HG02588 (cell line): ENCODE results near the gene LRRC61.

ENCODE experiments used
- ATAC-seq: cut with Tn5 transposase; IDR thresholded peaks from one replicate; pipeline ENCODE4 v1.9.1; 2021; ENCODE audit warnings: mild to moderate bottlenecking, moderate library complexity; ENCODE audit not compliant: unreplicated experiment

LRRC61 gene

DNA sequence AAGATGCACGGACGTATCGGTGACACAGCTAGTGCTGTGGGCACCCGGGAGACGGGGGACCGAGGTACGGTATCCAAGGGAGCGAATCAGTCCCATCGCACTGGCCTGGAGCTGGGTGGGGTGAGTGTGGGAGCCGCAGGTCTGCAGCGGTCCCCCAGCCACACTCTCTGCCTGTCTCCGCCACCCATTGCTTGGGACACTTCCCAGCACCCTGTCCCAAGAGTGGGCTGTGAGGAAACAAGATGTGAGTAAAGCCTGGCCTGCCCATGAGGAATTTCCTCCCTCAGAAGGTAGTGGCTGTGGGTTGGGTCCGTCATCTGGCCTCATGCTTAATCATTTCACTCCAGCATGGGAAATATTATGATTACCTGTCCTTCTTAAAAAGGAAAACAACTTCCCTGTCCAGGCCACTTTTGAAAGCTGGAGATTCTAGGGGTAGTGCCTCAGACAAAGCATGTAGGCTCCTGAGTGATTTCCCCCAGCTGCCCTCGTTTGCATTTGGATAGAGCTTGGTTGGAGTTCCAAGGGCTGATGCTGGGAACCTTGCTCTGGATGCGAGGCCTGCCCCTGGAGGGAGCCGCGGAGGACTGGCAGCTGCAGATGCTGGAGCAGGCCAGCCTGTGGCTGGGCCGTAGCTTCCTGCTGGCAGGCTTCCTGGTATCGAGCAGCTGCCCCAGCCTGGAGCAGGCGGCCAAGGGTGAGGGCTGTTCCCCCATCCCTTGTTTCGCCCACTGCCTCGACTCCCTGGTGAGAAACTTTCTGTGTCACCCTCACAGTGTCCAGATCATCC is 6.4 kb downstream of the LRRC61 start:
- ATAC-seq: no peak

DNA sequence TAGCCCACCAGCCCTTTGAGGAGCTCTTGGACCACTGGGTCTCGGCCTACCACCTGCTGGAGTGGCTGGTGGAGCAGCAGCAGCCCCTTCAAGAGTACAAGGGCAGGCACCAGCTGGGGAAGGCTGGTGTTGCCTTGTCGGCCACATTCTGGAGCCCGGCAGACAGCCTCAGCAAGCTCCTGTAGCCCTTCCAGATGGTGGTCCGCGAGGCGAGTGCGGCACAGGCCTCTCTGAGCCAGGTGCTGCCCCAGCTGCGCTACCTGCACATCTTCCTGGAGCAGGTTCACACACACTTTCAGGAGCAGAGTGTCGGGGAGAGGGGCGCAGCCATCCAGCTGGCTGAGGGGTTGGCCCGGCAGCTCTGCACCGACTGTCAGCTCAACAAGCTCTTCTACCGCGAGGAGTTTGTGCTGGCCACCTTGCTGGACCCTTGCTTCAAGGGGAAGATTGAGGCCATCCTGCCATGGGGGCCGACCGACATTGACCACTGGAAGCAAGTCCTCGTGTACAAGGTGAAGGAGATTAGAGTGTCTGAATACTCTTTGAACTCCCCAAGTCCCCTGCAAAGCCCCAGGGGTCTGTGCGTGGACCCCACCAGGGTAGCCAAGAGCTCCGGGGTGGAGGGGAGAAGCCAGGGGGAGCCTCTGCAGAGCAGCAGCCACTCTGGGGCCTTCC is 7.2 kb downstream of the LRRC61 start:
- no peak for ATAC-seq

DNA sequence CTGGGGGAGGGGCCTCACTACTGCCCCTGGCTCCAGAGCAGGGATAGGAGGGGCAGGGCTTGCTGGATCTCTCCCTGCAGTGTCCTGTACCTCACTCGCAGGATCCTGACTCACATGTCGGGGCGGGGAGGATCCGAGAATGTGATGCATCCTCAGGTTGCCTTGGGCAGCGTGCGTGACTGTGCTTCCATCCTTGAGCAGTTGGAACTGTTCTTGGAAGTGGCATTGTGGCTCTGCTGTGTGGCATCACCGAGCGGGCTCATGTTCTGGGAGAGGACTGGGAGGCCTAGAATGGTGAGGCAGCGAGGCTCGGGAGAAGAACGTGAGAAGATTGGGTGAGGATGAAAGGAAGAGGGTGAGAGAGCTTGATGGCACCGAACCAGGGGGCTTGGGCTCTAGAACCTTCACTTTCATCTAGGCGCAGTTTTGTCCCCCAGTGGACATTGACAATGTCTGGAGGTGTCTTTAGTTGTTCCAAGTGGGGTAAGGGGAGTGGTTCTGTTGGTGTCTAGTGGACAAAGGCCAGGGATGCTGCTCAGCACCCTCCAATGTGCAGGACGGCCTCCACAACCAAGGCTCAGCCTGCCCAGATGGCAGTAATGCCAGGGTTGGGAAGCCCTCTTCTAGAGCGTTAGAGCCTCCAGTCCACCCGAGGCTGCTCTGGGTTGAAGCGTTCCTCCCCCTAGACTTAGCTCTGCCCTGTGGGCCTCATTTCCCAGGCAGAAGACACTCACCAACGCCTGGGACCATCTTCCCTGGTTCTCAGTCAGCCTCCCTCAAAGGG is 9.9 kb downstream of the LRRC61 start:
- ATAC-seq: no peak

DNA sequence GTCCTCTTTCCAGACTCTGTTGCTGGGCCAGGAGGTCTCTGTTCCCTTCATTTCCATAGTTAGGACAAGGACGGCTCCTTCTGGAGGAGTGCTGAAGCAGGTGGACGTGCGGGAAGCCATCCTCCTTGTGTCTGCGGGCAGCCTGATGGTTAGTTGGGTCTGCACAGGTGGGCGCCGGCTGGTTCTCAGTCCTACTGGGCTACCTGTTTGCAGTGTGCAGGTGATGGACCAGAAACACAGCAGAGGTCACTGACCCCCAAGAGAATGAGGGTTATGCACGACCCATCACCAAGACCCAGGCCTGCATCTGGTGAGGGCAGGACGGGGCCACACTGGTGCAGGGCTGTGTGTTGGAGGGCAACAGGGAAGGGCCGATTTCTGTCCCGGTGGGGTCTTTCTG is 10.5 kb downstream of the LRRC61 start:
- ATAC-seq: no peak

DNA sequence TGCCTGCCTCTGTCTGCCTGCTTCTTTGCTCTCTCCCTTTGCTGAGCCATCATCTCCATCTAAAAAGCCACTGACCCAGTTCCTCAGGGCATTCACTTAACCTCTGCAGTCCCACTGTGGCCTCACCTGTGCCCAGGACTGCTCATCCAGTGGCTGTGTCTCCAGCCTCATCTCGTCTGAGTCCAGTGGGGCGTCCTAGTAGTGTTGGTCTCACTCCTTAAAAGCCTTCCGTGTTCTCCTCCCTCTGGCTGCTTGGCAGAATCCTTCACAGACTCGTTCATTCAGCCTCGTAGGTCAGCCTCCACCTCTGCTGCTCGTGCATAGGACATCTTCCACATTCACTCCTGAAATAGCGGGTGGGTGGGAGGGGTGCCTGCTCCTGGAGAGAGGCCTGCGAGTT is 11.0 kb downstream of the LRRC61 start:
- no peak for ATAC-seq

DNA sequence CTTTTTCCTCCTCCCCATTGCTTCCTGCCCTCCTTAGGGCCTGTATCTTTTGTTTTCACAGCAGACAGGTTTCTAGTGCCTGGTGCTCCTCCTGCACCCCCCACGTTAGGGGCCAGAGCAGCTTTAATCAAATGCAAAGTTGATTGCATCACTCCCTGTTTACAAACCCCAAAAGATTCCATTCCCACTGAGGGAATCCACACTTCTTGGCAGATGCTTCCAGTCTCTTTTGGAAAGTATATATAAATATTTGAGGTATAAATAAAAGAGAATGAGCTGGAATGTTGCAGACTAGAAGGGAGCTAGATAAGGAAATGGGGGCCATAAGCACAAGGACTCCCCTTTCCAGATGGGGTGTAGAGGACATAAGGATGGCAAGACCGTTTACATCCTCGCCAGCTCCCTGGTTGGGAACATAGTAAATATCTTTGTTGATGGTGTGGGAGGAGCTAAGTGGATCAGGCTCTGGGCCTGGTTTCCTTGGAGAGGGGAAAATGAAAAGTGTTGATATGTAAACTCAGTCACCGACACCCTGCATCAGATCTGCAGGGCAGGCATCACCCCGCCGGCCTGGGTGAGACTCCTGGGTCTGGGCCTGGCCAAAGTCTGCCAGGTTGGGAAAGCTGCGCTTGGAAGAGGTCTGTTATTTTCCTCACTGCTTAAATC is 12.1 kb downstream of the LRRC61 start:
- ATAC-seq: no peak

DNA sequence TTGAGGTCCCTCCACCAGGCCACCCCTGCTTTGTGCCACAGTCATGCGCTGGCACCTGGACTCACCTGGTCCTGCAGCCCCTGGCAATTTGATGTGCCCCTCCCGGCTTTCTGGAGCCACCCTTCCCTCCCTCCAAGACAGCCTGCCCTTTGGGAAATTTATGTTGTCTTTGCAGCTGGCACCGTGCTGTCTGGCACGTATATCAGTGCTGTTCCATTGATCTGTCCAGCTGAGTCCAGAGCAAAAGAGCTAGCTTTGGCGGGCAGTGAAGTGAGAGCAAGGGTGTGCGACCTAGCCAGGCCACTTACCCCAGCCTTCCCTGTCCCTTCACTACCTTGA is 12.6 kb downstream of the LRRC61 start:
- no peak for ATAC-seq

DNA sequence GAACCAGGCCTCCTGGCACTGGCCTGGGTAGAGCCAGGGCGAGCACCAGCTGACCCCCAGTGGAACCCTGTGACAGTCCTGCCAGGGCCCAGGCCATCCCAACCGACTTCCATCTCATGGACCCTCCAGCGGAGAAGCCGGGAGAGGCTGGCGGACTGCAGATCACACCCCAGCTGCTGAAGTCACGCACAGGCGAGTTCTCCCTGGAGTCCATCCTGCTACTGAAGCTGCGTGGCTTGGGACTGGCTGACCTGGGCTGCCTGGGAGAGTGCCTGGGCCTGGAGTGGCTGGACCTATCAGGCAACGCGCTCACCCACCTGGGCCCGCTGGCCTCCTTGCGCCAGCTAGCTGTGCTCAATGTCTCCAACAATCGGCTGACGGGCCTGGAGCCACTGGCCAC is 13.6 kb downstream of the LRRC61 start:
- no peak for ATAC-seq

DNA sequence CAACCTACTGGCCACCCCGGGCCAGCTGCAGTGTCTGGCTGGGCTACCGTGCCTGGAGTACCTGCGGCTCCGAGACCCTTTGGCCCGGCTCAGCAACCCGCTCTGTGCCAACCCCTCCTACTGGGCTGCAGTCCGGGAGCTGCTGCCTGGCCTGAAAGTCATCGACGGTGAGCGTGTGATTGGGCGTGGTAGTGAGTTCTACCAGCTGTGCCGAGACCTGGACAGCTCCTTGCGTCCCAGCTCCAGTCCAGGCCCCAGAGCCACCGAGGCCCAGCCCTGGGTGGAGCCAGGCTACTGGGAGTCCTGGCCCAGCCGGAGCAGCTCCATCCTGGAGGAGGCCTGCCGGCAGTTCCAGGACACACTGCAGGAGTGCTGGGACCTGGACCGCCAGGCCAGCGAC is 14.0 kb downstream of the LRRC61 start:
- no peak for ATAC-seq

DNA sequence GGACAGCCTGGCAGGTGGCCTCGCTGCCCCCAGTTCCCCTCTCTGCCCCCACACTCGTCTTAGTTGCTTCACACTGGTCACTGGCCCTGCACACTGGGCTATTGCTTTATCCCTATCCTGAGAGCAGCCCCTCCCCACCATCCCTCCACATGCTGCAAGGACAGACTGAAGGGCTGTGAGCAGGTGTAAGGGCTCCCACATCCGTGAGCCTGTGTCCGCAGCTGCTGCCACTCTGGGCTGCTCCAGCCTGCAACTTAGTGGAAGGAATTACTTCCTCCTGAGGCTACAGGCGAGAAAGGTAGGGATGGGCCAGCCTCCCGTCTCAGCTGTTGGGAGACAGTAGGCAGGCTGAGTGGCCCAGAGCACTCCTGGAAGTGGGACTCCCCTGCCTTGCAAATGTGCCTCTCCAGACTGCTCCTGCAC is 14.5 kb downstream of the LRRC61 start:
- ATAC-seq: no peak

DNA sequence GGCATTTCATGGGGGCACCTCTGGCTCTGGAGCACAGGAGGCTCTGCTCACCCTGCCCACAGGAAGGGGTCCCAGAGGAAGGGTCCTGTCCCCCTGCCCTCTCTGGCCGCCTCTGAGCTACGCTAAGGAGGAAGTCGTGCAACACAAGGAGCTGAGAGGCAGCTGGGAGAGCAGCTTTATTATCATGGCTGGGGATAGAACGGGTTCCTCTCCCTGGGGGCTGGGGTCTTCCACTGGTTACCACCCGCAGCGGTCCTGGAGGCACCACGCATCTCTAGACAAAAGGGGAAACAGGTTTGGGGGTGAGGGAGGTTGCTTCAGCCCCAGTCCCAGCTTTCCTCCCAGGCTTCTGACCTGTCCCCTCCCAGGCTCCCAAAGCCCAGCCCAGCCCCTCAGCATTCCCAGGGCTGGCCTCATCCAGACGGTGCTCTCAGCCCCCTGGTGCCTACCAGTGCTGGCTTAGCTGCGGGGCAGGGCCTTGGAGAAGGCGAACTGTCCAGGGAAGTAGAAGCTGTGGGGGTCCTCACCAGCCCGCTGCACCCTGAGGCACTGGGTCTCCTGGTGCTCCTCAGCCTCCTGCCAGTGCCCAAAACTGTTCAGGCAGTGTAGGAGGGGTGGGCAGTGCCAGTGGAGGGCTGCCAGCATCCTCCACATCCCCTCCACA is 15.1 kb downstream of the LRRC61 start:
- no peak for ATAC-seq

DNA sequence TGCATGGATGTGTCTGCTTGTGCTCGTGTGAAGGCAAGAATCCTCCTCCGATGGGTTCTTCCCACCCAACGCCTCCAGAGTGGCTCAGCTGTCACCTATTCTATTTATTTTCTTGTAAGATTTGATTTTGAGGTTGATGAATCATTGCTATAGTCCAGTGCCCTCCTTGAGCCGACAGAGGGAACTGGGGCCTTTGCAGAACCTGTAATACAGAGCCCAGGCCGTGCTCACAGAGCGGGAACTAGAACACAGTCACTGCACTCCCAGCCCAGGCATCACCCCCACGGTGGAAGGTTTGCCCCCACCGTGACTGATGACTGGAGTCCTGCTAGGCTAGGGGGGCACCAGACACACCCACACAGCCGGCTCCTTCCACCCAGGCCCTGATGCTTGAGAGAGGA is 16.3 kb downstream of the LRRC61 start:
- no peak for ATAC-seq

DNA sequence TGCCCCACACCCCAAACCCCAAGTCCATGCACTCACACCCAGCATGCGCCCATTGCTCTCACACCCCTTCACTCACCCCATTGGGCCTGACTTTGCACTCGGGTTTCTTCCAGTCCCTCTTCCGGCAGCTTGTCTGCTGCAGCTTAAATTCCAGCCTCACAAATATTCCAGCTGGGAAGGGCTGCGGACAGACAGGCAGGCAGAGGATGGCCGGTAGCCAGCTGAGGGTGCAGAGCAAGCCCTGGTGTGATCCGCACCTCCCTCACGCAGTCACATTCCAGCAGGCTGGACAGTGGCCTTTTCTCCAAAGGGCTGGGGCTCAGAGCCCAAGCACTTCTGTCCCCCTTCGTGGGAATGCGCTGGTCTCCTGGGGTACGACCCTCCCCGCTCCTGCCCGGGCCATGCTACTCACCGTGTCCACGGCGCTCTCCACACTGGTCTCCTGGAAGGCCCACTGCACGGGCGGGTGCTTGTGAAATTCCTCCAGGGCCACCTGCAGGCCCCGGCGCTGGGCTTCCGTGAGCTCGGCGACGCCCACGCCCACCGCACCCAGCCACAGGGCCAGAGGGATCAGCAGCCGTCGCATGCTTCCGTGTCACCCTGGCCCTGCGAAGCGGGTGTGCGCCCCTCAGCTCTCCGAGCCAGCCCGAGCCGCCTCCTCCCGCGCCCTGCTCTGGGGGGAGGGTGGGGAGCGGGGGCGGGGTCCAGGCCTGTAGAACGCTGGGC is 17.0 kb downstream of the LRRC61 start:
- no peak for ATAC-seq

DNA sequence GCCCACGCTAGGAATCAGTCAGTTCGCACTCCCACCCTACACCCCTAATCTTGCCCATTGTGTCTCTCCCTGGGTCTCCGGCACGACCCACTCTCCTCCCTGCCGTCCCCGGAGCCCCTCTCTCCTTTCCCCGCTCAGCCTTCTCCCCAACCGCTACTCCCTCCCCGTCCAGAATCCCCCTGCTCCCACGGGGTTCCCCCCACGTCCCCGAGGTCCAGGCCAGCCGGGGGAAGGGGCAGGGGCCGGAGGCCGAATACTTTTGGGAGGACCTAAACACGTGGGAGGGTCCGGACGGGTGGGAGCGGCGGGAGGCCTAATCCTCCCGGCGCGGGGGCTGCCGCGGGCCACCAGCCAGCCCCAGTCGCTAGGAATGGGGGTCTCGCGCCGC is 17.7 kb downstream of the LRRC61 start:
- no peak for ATAC-seq

DNA sequence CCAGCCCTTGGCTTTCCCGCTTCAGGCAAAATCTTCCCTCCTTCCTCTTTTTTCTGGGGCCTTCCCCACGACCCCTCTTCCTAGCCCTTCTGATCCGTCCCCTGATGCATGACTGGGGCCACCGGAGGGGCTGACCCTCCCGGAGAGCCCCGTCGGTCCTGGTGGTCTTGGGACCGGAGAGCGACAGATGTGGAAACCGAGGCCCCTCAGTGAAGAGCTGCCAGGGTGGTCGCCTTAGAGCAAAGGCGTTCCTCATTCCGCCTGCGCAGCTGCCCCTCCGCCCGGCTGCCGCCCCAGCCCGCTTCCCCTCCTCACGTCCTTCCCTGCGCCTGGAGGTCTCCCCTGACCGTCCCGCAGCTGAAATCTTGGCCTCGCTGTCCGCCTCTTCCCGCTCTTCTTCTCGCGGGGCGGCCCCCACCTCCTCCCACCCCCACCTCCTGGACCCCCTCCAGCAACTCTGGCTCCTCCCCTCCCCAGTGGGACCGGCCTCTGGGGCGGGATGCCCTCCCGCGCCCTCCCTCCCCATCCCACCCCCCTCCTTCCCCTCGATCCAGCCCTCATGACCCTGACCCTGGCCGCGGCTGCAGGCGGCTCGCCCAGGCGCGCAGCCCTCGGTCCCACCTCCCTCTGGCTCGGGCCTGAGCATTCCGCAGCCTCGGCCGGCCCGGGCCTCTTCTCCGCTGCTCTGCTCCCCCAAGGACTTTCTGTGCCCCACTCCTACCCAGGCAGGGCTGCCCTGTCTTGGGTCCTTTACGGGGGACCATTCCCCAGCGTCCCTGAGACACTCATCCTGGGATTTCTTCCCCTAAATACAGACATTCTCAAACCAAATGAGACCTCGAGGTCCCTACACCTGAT is 18.3 kb downstream of the LRRC61 start, which contains the start of gene RARRES2:
Gene RARRES2 (minus strand): TSS at position 367 of the 858 bp plus-strand sequence. CDS start 1,020 bp downstream, outside the sequence.
- no peak for ATAC-seq

DNA sequence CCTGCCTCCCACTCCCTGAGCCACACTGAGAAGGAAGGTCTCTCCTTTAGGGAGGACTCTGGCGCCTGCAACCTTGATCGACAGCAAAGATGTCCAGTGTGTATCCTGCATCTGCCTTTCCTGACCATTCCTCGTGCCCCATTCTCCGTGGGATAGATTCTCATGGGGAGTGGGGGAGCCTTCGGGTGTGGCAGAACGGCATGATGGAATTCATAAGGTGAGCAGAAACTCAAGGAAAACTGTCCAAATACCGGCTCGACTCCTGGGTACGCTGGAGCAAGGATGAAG is 18.9 kb downstream of the LRRC61 start:
- no peak for ATAC-seq

DNA sequence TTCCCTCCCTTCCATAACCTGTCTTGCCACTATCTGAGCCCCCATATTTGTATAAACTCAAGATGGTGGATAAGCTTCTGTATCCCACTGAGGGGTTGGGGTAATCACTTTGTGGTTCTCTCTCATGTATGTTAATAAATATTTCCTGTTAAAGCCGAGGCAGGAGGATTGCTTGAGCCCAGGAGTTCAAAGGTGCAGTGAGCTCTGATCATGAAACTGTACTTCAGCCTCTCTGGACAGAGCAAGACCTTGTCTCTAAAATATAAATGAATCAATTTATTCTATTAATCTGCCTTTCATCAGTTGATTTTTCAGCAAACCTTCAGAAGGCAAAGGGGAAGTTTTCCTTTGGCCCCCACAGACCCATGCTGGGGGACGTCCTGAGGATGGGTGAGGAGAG is 20.1 kb downstream of the LRRC61 start:
- no peak for ATAC-seq

DNA sequence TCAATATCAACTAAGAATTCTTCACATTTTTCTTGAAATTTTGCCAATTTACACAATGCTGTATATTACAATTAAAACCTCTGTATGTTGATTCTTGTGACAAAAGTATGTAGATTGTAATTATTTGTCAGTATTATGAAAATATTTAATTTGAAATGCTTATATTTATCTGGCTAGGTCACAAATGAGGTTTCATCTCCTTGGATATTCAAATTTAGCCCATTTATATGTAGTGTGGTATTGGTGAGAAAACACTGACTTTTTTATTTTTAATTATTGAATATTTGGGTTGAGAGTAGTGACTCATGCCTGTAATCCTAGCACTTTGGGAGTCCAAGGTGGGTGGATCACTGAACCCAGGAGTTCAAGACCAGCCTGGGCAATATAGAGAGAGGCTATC is 21.1 kb downstream of the LRRC61 start:
- ATAC-seq: no peak

DNA sequence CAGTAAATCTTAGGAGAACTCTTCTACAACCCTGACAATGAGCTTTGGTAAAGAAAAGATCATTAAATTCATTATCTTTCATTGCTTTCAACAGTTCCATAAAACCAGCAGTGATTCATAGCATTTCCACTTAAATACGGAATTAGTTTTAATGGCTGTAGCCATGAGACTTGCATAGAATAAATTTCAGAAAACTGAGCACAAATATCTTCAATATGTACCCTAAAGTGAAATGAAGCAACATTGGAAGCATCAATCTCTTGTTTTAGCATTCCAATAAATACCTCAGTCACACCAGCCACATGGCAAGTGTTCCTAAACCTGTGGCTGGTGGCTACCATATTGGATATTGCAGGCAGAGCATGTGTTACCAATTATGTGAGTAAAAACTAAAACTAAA is 21.9 kb downstream of the LRRC61 start:
- no peak for ATAC-seq
